ENCODE measurements around the gene NKD1.

NKD1 gene

DNA sequence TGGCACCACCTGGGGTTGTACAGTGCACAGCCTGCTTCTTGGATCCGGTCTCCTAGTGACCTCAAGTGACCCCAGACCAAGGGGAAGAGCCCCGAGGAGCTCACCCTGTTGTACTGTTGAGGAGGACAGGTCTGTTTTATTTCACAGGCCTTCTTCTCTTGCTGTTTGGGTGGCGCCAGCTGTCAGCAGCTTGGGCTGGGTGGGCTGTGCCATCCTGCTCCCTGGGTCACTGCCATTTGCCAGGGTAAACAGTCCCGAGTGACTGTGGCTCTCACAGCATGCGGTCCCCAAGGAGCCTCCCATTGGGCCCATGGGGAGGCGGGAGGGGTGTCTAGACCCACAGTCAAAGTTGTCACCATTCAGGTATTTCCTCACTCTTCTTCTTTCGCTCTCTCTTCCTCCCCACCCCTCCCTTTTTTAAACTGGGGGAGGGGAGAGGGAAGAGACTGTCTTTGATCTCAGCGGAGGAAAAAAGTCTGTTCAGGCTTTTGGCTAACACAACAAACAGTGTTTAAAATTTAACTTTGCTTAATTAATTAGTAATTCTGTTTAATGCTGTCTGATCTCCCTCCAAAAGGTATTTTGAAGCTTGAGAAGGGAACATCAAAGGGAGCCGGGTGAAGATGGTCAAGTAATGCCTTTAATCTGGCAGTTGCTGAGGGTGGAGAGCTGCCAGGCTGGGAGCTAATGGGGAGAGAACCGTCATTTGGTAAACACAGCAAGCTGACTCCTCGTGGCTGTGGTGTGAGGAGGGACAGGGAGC lies 68.9 kb downstream of the NKD1 start:
- no peak for DNase-seq

DNA sequence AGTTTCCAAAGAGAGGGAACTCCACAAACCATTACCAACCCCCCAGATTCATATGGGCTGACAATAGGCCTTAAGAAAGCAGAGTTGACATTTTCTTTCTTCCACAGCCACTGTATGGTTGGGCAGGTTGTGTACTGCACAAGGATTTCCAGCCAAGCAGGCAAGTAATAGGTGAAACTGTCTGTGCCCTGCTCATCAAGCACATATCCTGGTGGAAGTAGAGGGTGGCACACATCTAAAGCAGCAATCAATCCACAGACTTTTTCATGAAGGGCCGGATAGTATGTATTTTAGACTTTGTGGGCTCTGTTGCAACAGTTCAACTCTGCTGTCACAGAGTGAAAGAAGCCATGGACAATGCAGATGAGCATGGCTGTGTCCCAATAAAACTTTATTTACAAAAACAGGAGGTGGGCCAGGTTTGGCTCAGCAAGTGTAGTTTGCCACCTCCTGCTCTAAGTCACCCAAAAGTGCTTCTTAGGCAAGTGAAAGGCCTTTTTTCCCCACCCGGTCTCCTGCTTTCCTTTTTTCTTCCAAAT lies 69.5 kb downstream of the NKD1 start:
- no peak for DNase-seq

DNA sequence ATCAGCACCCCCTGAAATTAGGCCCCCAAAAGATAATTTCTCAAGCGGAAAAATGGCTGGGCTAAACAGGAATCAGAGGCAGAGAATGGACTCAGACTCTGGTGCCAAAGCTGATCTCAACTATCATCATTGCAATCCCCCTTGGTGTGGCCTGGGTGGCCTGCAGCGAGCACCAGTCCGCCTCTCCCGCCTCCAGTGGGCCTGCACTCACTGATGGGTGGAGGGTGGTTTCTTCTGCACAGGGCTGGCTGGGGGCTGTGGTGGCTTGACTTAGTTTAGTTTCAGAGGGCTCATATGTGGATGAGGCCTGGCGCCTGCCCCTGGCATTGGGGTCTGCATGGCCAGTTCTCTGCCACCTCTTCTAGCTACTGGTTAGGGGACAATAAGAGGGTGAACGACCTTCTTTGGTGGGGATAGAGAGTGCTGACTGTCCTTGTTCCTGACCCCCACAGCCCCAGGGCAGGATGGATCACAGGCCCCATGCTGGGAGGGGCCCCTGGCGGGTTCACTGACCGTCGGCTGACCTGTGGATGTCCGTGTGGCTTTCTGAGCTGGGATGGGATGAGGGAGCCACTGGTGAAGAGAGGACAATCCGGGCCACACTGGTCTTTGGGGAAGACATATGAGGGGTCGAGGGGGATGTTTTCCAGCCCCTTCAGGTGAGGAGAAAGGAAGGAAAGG lies 70.2 kb downstream of the NKD1 start:
- DNase-seq: no peak

DNA sequence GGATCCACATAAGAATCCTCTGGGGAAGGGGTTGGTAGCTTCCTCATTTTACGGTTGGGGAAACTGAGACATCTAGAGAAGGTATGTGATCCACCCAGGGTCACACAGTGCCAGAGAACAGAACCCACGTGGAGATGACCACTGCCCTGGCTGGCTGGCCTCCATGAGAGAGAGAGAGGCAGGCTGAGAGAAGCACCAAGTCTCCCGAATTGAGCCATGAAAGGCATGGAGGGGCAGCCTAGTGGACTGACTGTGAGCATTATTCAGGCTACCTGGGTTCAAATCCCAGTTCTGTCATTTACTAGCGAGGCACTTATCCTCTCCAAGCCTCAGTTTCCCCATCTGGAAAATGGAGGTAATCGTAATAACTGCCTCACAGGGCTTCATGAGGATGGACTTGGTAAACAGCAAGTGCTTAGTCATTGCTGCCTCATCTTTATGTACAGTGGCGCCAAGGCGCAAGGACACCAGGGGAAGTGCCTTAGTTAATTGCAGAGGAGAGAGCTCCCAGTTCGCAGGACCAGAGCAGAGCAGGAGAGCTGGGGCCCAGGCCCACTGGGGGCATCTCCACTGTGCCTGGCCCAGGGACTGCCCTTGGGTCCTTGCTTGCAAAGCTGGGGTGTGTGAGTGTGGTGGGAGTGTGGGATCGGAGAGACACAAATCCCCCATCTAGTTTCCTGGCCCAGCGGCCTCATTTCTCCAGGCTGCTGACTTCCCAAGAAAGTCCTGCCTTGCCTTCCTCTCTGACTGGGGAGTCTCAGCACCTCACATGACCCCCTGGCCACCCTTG lies 71.7 kb downstream of the NKD1 start:
- no peak for DNase-seq

- DNase-seq: no peak
Measured at GRCh38 chr16:50620646-50621451, 72.7 kb downstream of the NKD1 start.

- DNase-seq: no peak
Measured at GRCh38 chr16:50621452-50621792, 73.2 kb downstream of the NKD1 start.

DNA sequence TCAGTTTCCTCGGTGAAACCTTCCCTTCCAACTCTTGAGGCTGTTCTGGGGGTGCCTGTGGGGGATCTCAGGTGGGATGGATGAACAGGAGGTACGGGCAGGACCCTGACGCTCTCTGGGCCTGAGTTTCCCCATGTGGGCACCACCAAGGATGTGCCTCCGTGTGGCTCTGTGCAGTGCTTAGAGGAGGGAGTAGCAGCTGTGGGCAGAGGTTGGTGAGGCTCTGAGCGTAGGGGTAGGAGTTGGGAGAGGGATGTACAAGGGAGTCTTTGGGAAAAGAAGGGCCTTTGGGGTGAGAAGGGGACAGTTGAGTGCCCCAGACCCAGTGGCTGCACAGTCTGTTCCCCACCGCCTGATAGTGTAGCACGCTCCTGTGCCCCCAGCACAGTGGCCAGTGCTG lies 73.8 kb downstream of the NKD1 start:
- no peak for DNase-seq

GRCh38 chr16:50622643-50623369 lies 74.6 kb downstream of the NKD1 start:
- DNase-seq: no peak

- no peak for DNase-seq
Measured at GRCh38 chr16:50624449-50624970, 76.3 kb downstream of the NKD1 start.

DNA sequence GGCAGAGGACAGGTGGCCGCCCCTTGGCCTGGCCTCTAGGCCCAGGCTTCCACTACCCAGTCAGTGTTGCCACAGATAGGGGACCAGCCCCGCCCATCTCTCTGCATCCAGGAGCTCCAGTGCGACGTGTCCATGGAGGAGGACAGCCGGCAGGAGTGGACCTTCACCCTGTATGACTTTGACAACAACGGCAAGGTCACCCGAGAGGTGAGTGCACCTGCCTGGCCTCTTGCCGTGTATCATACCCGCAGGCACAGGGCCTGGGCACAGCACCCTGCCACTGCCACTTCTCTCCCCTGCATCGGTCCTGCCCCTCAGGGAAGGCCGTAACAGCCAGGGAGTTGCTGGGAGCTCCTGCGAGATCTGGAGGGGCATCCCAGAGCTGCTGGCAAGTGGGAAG lies 77.2 kb downstream of the NKD1 start:
- no peak for DNase-seq

DNA sequence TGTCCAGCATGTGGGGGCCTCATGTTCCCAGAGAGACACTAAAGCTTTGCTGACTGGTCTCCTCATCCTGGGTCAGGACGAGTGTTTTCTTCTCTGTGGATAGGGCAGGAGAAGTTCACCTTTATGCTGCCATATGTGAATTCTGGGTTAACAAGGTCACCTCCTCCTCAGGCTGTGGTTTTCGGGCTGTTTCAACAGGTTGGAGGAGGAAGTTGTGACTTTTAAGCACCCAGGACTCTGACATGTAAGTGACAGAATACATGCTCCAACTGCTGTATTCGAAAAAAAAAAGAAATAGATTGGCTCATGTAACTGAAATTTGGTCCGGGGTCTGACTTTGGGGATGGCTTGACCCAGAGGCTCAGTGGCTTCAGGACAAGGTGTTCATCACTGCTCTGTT lies 78.7 kb downstream of the NKD1 start:
- DNase-seq: peak; percentile 18

GRCh38 chr16:50627419-50627818 lies 79.2 kb downstream of the NKD1 start:
- peak; percentile 7 for DNase-seq

- DNase-seq: no peak
Measured at GRCh38 chr16:50628156-50628802, 80.1 kb downstream of the NKD1 start.

DNA sequence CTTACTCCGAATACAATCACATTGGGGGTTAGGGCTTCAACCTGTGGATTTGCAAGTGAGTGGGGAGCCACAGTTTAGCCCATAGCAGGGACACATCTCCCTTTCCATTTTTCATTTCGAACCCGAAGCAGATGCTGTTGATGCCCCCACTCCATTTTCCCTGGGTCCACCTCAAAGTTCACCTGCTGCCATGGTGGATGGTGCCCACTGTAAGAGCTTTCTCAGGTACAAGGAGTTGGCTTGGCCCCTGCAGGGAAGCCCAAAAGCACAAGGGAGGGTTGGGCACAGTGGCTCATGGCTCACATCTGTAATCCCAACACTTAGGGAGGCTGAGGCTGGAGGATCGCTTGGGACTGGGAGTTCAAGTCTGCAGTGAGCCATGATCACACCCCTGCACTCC lies 81.1 kb downstream of the NKD1 start:
- no peak for DNase-seq

- DNase-seq: no peak
Measured at GRCh38 chr16:50630394-50631020, 82.3 kb downstream of the NKD1 start.

GRCh38 chr16:50631249-50631984 lies 83.2 kb downstream of the NKD1 start:
- DNase-seq: no peak

GRCh38 chr16:50631985-50632576 lies 83.9 kb downstream of the NKD1 start:
- DNase-seq: no peak

GRCh38 chr16:50632927-50633800 lies 85.0 kb downstream of the NKD1 start:
- DNase-seq: no peak

- DNase-seq: no peak
Measured at GRCh38 chr16:50634090-50634489, 85.9 kb downstream of the NKD1 start.
